Caco-2 (cell line): ENCODE results near the gene DDR2. TPM values are rescaled to one million over a fixed set of nuclear protein-coding genes. Genes with fewer than 3 reads are reported as not detected.

ENCODE experiments used
- BruUV-seq: library from RNA; stranded (reverse); fragments of 400-500 nt; replicated peaks from 2 replicates; lab custom pipeline; 2021; lab: Mats Ljungman, UMichigan
- CTCF ChIA-PET: fragments of 300-600 bp; sonication (Branson Sonifier 250); formaldehyde crosslinking; loops from one replicate; lab custom pipeline; 2022; ENCODE audit warnings: antibody characterized with exemption; lab: Charles Lee
- POLR2A ChIA-PET: fragments of 300-600 bp; sonication (Branson Sonifier 250); formaldehyde crosslinking; loops from one replicate; lab custom pipeline; 2022; ENCODE audit warnings: antibody characterized with exemption; lab: Charles Lee
- DNase-seq, 2 experiments: peaks; one replicate each; pipeline versions ENCODE4 v3.0.0 to v3.0.0-alpha.2; 2020 to 2022
- H3K27me3 ChIP-seq: replicated peaks from 2 replicates; pipeline ENCODE4 v1.6.0; 2011; ENCODE audit warnings: low read length; ENCODE audit not compliant: control insufficient read depth, insufficient read depth
- H3K36me3 ChIP-seq: 2 replicates; pipeline ENCODE4 v1.5.1; 2011; ENCODE audit warnings: low read length; ENCODE audit not compliant: control insufficient read depth, insufficient read depth
- H3K4me1 ChIP-seq: fragments of 250-450 bp; sonication (Bioruptor Pico); 2 replicates; pipeline ENCODE4 v1.5.1; 2020; ENCODE audit warnings: mild to moderate bottlenecking
- H3K4me3 ChIP-seq: 2 replicates; pipeline ENCODE4 v1.5.1; 2011; ENCODE audit warnings: low read depth, mild to moderate bottlenecking, control low read depth, low read length
- H3K9me3 ChIP-seq: fragments of 250-450 bp; sonication (Bioruptor Pico); 2 replicates; pipeline ENCODE4 v1.5.1; 2020; ENCODE audit warnings: mild to moderate bottlenecking, moderate library complexity
- H3K27ac Mint-ChIP-seq: one replicate; pipeline ENCODE4 v1.8.0; 2022; ENCODE audit warnings: mixed read lengths; ENCODE audit not compliant: unreplicated experiment
- H3K27me3 Mint-ChIP-seq: one replicate; pipeline ENCODE4 v1.8.0; 2022; ENCODE audit warnings: mixed read lengths; ENCODE audit not compliant: insufficient read depth, unreplicated experiment
- H3K36me3 Mint-ChIP-seq: one replicate; pipeline ENCODE4 v1.8.0; 2022; ENCODE audit warnings: mild to moderate bottlenecking, mixed read lengths; ENCODE audit not compliant: insufficient read depth, unreplicated experiment
- H3K4me1 Mint-ChIP-seq: one replicate; pipeline ENCODE4 v1.8.0; 2022; ENCODE audit warnings: low read depth, mixed read lengths; ENCODE audit not compliant: unreplicated experiment
- H3K4me3 Mint-ChIP-seq: one replicate; pipeline ENCODE4 v1.8.0; 2022; ENCODE audit warnings: mild to moderate bottlenecking, moderate library complexity, mixed read lengths; ENCODE audit not compliant: unreplicated experiment
- H3K9me3 Mint-ChIP-seq: one replicate; pipeline ENCODE4 v1.8.0; 2022; ENCODE audit warnings: mixed read lengths; ENCODE audit not compliant: unreplicated experiment
- CTCF ChIP-seq, 2 experiments: fragments of 200-600 bp in 1 of 2; IDR thresholded peaks; 1 replicate in 1 of 2; 2 replicates in 1 of 2; pipeline versions ENCODE4 v1.5.1 to v1.8.0; 2011 to 2022; ENCODE audit warnings: antibody characterized with exemption in 1 of 2, control low read depth in 1 of 2, inconsistent platforms in 1 of 2, low read depth in 1 of 2, low read length in 1 of 2, mild to moderate bottlenecking in 1 of 2, moderate library complexity in 1 of 2; ENCODE audit not compliant: insufficient read depth in 1 of 2, severe bottlenecking in 1 of 2, unreplicated experiment in 1 of 2
- intact Hi-C: fragments of 100-400 bp; cut with micrococcal nuclease; formaldehyde crosslinking; loops from one replicate; pipeline ENCODE4 v1.10.0; 2022; ENCODE audit not compliant: unreplicated experiment
- total RNA-seq: library from RNA; stranded (reverse); gene quantifications from 2 replicates; pipeline ENCODE4 v1.2.3, GENCODE V29; 2022

Gene DDR2
- total RNA-seq, 1 experiment from 2014 or later: 0.73 TPM

GRCh38 chr1:162753998-162754585 is 121.8 kb downstream of the DDR2 start:
- no peak overlapping the region for H3K4me3 Mint-ChIP-seq
- no peak for TF ChIP-seq CTCF (IDR thresholded peaks at IDR 0.05; ENCODE audit: insufficient read depth in 1 of 2, low read depth in 1 of 2, low read length in 1 of 2, severe bottlenecking in 1 of 2, unreplicated experiment in 1 of 2)
- CTCF ChIA-PET: no interaction called here
- no peaks in the 10 kb centered on the region for H3K9me3 ChIP-seq
- H3K36me3 ChIP-seq: no peaks in the 10 kb centered on the region
- H3K4me1 Mint-ChIP-seq: no peaks in the 10 kb centered on the region
- intact Hi-C loops: no loop called here
- no peaks in the 10 kb centered on the region for H3K9me3 Mint-ChIP-seq
- no peaks in the 10 kb centered on the region for H3K4me1 ChIP-seq
- no peaks in the 10 kb centered on the region for H3K27me3 Mint-ChIP-seq
- no peaks in the 10 kb centered on the region for H3K36me3 Mint-ChIP-seq
- H3K27me3 ChIP-seq: peaks cover 1% of the 10 kb centered on the region; the same call in 1 of the 2 replicates
- DNase-seq: no peak
- no TSS peak for BruUV-seq
- no peak overlapping the region for H3K4me3 ChIP-seq
- POLR2A ChIA-PET: no interaction called here
- no peak overlapping the region for H3K27ac Mint-ChIP-seq

- Mint-ChIP-seq H3K27ac (no peak overlapping the region), H3K9me3 (no peaks in the 10 kb centered on the region), H3K27me3 (peaks cover 3% of the 10 kb centered on the region), H3K4me1 (no peaks in the 10 kb centered on the region), H3K4me3 (no peak overlapping the region), H3K36me3 (no peaks in the 10 kb centered on the region)
- no peak for TF ChIP-seq CTCF (IDR thresholded peaks at IDR 0.05; ENCODE audit: insufficient read depth in 1 of 2, low read depth in 1 of 2, low read length in 1 of 2, severe bottlenecking in 1 of 2, unreplicated experiment in 1 of 2)
- Histone ChIP-seq H3K4me3 (no peak overlapping the region), H3K36me3 (no peaks in the 10 kb centered on the region), H3K9me3 (no peaks in the 10 kb centered on the region), H3K4me1 (no peaks in the 10 kb centered on the region), H3K27me3 (peaks cover 1% of the 10 kb centered on the region; the same call in 1 of the 2 replicates)
- ChIA-PET CTCF (no interaction called here), POLR2A (no interaction called here)
- intact Hi-C loops: no loop called here
- no peak for DNase-seq
- BruUV-seq: no TSS peak
Measured at GRCh38 chr1:162755306-162755705, 123.0 kb downstream of the DDR2 start.

- no TSS peak for BruUV-seq
- intact Hi-C loops: no loop called here
Measured at GRCh38 chr1:162756523-162756922, 124.3 kb downstream of the DDR2 start.

More at GRCh38 chr1:162756523-162756922, 124.3 kb downstream of the DDR2 start:
- H3K27me3 Mint-ChIP-seq: peaks cover 3% of the 10 kb centered on the region
- H3K36me3 ChIP-seq: no peaks in the 10 kb centered on the region
- peaks cover 1% of the 10 kb centered on the region; the same call in 1 of the 2 replicates for H3K27me3 ChIP-seq
- H3K9me3 ChIP-seq: no peaks in the 10 kb centered on the region
- H3K4me1 Mint-ChIP-seq: no peaks in the 10 kb centered on the region
- CTCF ChIA-PET: no interaction called here
- no peak overlapping the region for H3K27ac Mint-ChIP-seq
- H3K4me3 ChIP-seq: no peak overlapping the region
- no peaks in the 10 kb centered on the region for H3K4me1 ChIP-seq
- no peak overlapping the region for H3K4me3 Mint-ChIP-seq
- no peaks in the 10 kb centered on the region for H3K36me3 Mint-ChIP-seq
- H3K9me3 Mint-ChIP-seq: no peaks in the 10 kb centered on the region
- peak in 1 of 2 experiments; percentile 9 for TF ChIP-seq CTCF (IDR thresholded peaks at IDR 0.05; ENCODE audit: insufficient read depth in 1 of 2, low read depth in 1 of 2, low read length in 1 of 2, severe bottlenecking in 1 of 2, unreplicated experiment in 1 of 2)
- no peak for DNase-seq
- POLR2A ChIA-PET: no interaction called here
